Erythroblast (primary cell): ENCODE results near the gene SUGT1.
"Not testable (repeated sequence)": the region's sequence is repeated elsewhere in the genome, so short reads cannot be mapped to it uniquely, and the experiment has no call there.

Experiments used
- DNase-seq, 2 experiments: peaks; one replicate each; lab custom pipeline; 2025; lab: John Stamatoyannopoulos, UW
- GATA1 ChIP-seq: IDR thresholded peaks from 2 replicates; pipeline ENCODE4 v1.6.1; 2011; ENCODE audit warnings: low read depth, mild to moderate bottlenecking, control low read depth, low read length, moderate library complexity
- POLR2A ChIP-seq: IDR thresholded peaks from 2 replicates; pipeline ENCODE4 v1.6.1; 2011; ENCODE audit warnings: mild to moderate bottlenecking, low read length

Gene SUGT1

GRCh38 chr13:52644108-52644507 lies 8.5 kb upstream of the SUGT1 start:
- no peak for DNase-seq
- TF ChIP-seq POLR2A = no peak
- no peak for TF ChIP-seq GATA1

GRCh38 chr13:52646967-52647366 lies 5.7 kb upstream of the SUGT1 start:
- TF ChIP-seq GATA1 (no peak), POLR2A (no peak)
- no peak for DNase-seq

GRCh38 chr13:52650731-52651130 lies 1.9 kb upstream of the SUGT1 start:
- no peak for TF ChIP-seq POLR2A
- TF ChIP-seq GATA1 = no peak
- DNase-seq = peak; percentile 55 to 76

GRCh38 chr13:52651897-52652195 lies 790 bp upstream of the SUGT1 start:
- DNase-seq = no peak
- TF ChIP-seq POLR2A (no peak), GATA1 (no peak)

GRCh38 chr13:52652980-52653303 lies 306 bp downstream of the SUGT1 start:
- peak in 1 of 2 experiments; percentile 78 for DNase-seq
- peak; percentile 42 for TF ChIP-seq POLR2A
- TF ChIP-seq GATA1 = no peak

GRCh38 chr13:52659340-52659739 lies 6.7 kb downstream of the SUGT1 start:
- no peak for DNase-seq
- TF ChIP-seq POLR2A (no peak), GATA1 (no peak)

GRCh38 chr13:52664272-52664671 lies 11.6 kb downstream of the SUGT1 start:
- TF ChIP-seq POLR2A (no peak), GATA1 (no peak)
- DNase-seq = no peak

- TF ChIP-seq GATA1 (no peak), POLR2A (no peak)
- peak; percentile 7 to 36 for DNase-seq
These were observed 12.7 kb downstream of the SUGT1 start for GRCh38 chr13:52665325-52665724.

GRCh38 chr13:52669677-52670076 lies 17.0 kb downstream of the SUGT1 start:
- peak in 1 of 2 experiments; percentile 3 for DNase-seq
- TF ChIP-seq POLR2A (no peak), GATA1 (no peak)

- TF ChIP-seq POLR2A (no peak), GATA1 (no peak)
- no peak for DNase-seq
These were observed 18.1 kb downstream of the SUGT1 start for GRCh38 chr13:52670726-52671125.

GRCh38 chr13:52673465-52673864 lies 20.8 kb downstream of the SUGT1 start:
- TF ChIP-seq GATA1 = no peak
- no peak for TF ChIP-seq POLR2A
- no peak for DNase-seq

GRCh38 chr13:52677823-52678222 lies 25.2 kb downstream of the SUGT1 start:
- DNase-seq = peak; percentile 17 to 54
- TF ChIP-seq POLR2A = no peak

GRCh38 chr13:52685806-52686205 lies 33.2 kb downstream of the SUGT1 start:
- DNase-seq = not testable (repeated sequence)

GRCh38 chr13:52686376-52686775 lies 33.7 kb downstream of the SUGT1 start:
- no peak for DNase-seq
- no peak for TF ChIP-seq POLR2A

GRCh38 chr13:52695856-52696255 lies 43.2 kb downstream of the SUGT1 start:
- DNase-seq = no peak
- TF ChIP-seq POLR2A (no peak), GATA1 (no peak)

GRCh38 chr13:52696566-52696965 lies 43.9 kb downstream of the SUGT1 start:
- DNase-seq = no peak
- TF ChIP-seq POLR2A (no peak), GATA1 (no peak)
